Measurements from ENCODE around the gene TNFRSF12A.

Gene TNFRSF12A
- 1.9 to 60.6 (median 14.0) reads per million in 18 experiments for total RNA-seq

GRCh38 chr16:3020247-3020603 lies at the start of gene TNFRSF12A:
Gene TNFRSF12A (plus strand): TSS chr16:3020368. CDS start chr16:3020398, 30 bp downstream.
- DNase-seq = peak; percentile 77 to 91

- DNase-seq = no peak
Measured at GRCh38 chr16:2970563-2970962, 49.6 kb upstream of the TNFRSF12A start.

- DNase-seq = no peak
Measured at GRCh38 chr16:2971134-2971984, 48.8 kb upstream of the TNFRSF12A start.

DNA sequence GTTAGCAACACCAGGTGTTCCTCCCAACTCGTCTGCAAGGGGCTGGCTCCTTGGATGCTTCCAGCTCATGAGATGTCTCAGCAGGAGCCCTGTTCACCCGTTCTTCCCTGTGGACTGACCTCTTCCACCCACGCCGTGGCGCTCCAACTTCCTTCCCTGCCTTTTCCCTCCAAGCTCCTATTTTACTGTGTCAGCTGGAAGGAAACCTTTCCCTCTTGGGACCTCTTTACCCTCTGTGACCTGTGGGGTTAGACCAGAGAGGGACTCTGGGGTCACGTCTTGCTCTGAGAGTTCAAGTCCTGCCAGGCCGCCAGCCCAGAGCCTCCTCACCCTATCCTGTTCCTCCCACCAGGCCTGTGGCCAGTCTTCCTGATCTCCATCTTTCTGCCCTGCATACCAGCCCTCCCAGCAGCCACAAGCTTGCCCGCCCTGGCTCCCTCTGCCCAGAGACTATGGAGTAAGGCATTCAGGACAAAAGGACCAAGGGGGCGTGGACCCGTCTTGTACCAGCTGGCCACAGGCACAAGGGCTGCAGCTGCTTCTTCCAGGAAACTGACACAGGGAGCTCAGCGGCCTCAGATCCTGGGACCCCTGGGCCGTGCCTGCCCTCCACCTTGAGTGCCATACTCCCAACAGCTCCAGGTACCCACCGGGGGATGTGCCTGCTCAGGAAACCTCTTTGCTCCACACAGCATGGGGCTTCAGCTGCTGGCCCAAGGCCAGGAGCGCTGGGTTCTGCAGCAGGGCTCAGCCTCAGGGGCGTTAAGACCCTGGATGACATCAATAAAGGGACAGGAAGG lies 48.0 kb upstream of the TNFRSF12A start:
- no peak for DNase-seq

DNA sequence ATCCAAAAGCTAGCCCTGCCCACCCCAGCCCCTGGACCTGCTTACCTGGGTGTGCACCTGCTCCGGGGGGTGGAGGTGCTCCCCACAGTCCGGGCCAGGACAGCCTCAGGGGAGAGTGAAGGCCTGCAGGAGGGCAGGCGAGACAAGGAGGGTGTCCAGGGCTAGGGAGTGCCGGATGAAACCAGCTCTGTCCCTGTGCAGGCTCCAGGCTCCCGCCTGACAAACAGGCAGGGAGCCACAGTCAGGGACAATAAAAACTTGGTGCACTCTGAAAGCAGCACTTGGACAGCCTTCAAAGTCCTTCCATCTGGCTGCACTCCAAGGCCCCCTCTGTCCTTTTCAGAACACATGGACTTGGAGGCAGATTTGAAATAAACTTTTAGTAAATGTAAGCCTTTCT lies 47.1 kb upstream of the TNFRSF12A start:
- DNase-seq = no peak

DNA sequence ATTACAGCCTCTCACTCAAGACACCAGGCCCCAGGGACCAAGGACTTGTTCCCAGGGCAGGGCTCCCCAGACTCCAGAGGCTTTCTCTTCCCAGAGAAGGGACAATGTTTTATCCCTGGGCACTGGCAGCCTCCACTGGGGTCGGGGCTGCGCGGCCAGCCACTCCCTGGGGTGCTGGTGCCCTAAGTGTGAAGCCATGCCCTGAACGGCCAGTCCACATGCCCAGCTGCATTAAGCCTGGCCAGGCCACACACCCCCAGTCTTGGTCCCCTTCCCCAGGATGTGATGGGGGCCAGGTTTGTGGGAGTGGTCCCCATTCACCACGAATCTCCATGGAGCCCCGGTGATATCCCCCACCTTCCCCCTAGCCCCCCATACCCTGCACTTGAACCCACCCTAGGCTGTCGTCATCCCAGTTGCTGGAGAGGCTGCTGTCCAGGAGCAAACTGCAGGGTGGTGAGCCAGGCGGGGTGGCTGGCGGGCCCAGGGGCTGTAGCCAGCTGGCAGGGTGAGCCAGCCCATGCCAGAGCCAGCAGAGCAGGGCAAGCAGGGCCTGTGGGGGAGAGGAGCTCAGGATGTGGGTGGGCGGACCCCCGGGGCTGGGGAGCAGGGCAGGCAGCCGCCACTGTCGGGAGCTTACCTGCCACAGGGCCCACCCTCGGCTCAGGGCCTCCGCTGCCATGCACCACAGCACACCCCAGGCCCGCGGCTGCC lies 46.4 kb upstream of the TNFRSF12A start:
- no peak for DNase-seq

DNA sequence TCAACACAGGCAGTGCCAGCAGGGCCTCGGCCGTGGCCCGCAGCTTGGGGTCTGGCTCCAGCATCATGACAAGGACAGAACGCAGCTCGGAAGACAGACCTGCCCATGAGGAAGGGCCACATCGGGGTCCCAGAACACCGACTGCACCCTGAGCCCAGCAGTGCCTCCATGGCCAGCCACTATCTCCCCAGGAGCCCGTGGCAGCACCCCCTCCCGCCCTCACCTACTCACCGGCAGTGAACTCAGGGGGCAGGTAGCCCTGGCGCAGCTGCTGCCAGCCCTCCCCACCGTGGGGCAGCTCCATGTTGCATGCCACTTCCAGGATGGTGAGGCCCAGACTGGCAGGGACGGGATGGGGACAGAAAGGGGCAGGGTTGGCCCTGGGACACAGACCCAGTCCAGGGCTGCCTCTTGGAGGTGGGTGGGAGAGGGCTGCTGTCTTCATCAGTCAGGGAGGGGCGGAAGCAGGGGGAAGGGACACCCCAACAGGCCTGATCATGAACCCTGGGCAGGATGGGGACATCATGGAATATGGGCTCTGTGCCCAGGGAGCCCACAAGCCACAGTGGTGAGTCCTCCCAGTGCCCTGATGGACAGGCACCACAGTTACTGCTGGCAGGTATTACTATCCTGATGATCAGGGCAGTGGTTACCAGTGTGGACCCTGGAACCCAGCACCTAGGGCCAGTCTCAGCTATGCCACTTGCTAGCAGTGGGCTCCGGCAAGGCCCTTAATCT lies 45.7 kb upstream of the TNFRSF12A start:
- no peak for DNase-seq

GRCh38 chr16:2975161-2975795 lies 44.9 kb upstream of the TNFRSF12A start:
- no peak for DNase-seq

GRCh38 chr16:2976201-2976600 lies 44.0 kb upstream of the TNFRSF12A start:
- DNase-seq = no peak

DNA sequence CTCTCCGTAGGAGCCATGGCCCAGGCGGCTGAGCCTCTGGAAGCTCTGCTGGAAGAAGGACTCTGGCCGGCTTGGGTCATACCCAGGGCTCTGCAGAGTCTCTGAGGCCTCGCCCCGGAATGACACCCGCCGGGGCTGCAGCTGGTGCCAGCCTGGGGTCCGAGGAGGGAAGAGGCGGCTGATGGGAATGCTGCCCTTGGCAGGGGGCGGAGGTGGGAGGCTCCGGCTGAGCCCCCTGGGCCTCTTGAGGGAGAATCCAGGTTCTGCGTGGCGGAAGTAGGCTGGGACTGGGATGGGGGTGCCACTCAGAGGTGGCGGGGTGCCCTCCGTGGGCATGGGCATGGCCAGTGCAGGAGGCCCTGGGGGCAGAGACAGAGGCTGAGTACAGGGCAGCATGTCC lies 43.5 kb upstream of the TNFRSF12A start:
- no peak for DNase-seq

- no peak for DNase-seq
Measured at GRCh38 chr16:2977440-2977839, 42.7 kb upstream of the TNFRSF12A start.

GRCh38 chr16:2979669-2980226 lies 40.4 kb upstream of the TNFRSF12A start:
- peak; percentile 59 to 79 for DNase-seq

DNA sequence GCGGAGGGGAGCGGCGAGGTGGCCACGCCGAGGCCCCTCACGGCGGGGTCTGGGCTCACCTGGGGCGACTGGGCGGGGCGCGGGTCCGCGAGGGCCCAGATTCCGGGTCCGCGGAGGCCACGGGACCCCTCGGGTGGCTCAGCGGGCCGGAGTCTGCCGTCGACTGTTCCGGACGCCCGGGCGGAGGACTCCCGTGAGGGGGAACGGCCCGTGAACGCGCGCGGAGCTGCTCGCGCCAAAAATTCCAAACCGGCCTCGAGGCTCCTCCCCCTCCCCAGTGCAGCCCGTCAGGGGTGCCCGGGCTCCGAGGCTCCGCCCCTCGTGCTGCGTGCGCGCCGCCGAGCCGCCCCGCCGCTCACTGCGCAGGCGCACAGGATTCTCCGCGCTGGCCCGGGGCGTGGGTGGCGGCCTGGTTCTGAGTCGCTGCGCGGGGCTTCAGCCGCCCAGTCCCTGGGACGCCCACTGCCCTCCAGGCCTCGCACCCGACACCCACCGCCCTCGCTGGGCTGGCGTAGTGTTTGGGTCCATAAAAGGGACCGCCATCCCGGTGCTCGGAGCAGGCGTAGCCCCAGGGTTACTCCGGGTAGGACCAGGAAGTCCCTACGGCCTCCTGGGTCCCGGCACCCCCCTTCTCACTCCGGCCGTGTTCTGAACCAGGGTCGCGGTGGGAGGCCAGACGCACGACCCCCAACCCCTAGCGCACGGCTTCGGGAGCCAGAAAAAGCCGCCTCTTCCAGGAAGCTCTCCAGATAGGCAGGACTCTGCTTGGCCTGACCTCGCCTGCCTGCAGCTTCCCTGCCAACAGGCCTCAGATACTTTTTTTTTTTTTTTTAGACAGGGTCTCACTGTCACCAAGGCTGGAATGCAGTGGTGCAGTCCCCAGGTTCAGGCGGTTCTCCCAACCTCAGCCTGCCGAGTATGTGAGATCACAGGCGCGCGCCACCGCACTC lies 39.7 kb upstream of the TNFRSF12A start, which contains the start of gene PKMYT1:
Gene PKMYT1 (minus strand): TSS at position 220 of the 950 bp plus-strand sequence. CDS start 789 bp downstream, outside the sequence.
- DNase-seq = peak; percentile 93 to 95

DNA sequence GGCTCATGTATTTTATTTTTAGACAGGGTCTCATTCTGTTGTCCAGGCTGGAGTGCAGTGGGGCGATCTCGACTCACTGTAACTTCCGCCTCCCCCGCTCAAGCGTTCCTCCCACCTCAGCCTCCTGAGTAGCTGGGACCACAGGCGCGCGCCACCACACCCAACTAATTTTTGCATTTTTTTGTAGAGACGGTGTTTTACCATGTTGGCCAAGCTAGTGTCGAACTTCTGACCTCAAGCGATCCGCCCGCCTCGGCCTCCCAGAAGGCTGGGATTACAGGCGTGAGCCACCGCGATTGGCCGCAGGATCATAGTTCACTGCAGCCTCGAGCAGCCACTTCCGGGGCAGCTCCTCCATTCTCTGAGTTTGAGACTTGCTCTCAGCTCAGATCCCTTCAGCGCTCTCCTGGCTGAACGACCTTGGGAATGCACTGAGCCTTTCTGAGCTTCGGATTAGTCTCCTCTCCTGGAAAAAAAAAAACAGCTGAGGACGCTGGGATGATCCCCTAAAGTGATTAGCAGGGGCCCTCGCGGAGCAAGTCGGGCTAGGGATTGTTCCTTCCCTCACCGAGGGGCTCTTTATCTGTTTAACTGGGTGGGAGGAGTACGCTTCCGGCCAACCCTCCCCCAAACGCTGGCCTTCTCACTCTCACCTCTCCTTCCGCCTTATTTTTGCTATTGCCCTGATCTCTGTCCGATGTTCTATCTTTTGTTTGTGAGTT lies 38.8 kb upstream of the TNFRSF12A start:
- no peak for DNase-seq

DNA sequence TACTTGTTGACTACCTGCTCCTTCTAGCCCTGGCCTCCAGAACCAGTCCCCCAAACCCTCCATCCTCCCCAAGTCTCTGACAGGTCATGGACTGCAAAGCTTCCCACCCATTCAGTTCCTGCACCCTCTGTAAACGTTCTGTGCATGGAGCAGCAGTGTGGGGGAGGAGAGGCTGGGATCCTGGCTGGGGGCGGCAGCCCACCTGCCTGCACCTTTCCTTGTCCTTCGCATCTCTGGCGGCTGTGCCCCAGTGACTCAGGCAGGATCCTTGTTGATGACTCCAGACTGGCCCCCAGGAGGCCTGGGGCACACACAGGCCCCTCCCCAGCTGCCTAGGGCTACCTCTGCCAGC lies 38.3 kb upstream of the TNFRSF12A start:
- no peak for DNase-seq

- DNase-seq = no peak
Measured at GRCh38 chr16:2982402-2982801, 37.8 kb upstream of the TNFRSF12A start.

DNA sequence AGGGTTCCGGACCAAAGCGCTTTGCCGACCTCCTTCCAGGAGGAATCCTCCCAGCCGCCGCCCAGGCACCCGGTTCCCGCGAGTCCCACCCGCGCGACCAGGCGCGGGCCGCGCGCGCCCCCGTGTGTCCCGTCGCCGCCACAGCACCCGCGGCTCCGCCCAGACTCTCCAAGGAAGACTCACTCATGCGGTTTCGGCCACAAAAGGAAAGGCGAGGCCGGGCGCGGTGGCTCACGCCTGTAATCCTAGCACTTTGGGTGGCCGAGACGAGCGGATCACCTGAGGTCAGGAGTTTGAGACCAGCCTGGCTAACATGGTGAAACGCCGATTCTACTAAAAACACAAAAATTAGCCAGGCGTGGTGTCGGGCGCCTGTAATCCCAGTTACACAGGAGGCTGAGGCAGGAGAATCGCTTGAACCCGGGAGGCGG lies 36.4 kb upstream of the TNFRSF12A start:
- peak; percentile 74 to 78 for DNase-seq

DNA sequence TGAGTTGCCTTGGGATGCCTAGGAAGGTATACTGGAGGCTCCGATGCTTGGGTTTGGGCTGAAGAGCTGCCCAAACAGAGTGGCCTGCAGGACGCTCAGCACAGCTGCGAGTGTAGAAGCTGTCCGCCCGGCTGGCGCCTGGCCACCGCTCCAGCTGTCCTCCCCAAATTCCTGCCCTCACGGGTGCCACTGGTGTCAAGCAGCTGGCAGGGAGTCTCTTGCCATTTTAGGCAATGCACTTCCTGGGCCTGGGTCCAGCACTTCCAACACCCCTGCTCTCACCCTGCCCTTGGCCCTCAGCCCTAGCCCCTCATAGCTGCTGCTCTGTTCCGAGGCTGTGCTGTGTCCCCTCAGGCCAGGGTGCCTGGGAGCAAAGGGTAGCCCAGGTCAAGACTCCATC lies 34.7 kb upstream of the TNFRSF12A start:
- no peak for DNase-seq

- no peak for DNase-seq
Measured at GRCh38 chr16:2985893-2986355, 34.2 kb upstream of the TNFRSF12A start.

Measured in inflammatory macrophage (primary cell).